Measurements from ENCODE around the gene HOXD3. TPM values are rescaled to one million over a fixed set of nuclear protein-coding genes. Genes with fewer than 3 reads are reported as not detected.

HOXD3 gene
- polyA plus RNA-seq, 6 donors from 2014 or later = not detected

GRCh38 chr2:176177580-176178037 is 20.5 kb downstream of the HOXD3 start:
- Mint-ChIP-seq H3K4me1 (peaks cover 3 to 16% (median 13%) of the 10 kb centered on the region in 3 donors), H3K36me3 (no peaks in the 10 kb centered on the region), H3K27me3 (peaks cover 74 to 87% (median 78%) of the 10 kb centered on the region in 3 donors), H3K27ac (peak overlapping the region in 1 of 6 donors; percentile 60), H3K9me3 (peaks cover 0 to 5% (median 0%) of the 10 kb centered on the region in 7 donors), H3K4me3 (peak overlapping the region in 2 of 8 donors; percentile 26 to 30)
- ATAC-seq (ENCODE audit: low read depth in 2 of 2) = no peak
- DNase-seq = no peak

DNA sequence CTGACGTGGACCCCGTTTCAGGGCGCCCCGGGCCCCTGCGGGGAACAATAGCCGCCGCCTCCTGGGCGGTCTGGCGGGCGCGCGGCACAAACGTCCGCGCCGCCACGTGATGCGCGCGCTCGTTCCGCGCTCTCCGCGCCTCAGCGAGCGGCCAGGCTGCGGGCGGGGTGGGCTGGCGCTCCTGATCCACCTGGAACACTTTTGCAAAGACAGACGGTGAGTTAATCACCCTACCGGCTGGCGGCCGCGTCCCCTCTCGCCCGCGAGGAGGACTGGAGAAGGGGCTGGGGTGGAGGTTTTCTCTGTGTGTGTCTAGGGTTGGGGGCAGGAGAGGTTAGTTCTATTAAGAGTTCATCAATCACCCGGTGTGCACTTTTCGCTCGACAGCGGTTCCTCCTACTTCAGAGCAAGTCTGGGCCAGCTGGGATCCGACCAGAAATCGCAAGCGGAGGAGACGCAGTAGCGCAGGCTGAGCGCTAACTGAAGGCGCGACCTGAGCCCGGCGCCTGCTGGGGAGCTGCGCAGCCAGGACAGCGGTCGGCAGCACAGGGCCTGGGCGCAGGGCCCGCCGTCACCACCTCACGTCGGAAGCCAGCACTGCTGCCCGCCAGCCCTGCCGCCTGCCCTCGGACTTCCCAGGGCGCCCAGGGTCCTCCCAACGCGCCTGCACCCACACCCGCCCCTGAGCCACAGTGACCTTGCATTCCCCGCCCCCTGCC is 21.1 kb downstream of the HOXD3 start:
- DNase-seq = no peak
- H3K27ac Mint-ChIP-seq = no peak overlapping the region
- H3K36me3 Mint-ChIP-seq = no peaks in the 10 kb centered on the region
- H3K4me3 Mint-ChIP-seq = peak overlapping the region in 3 of 8 donors; percentile 20 to 66 (median 33)
- H3K27me3 Mint-ChIP-seq = peaks cover 71 to 89% (median 78%) of the 10 kb centered on the region in 3 donors
- ATAC-seq (ENCODE audit: low read depth in 2 of 2) = no peak
- H3K9me3 Mint-ChIP-seq = peaks cover 0 to 5% (median 0%) of the 10 kb centered on the region in 7 donors
- H3K4me1 Mint-ChIP-seq = peaks cover 3 to 15% (median 13%) of the 10 kb centered on the region in 3 donors

- DNase-seq (no peak), ATAC-seq (ENCODE audit: low read depth in 2 of 2) (no peak)
- Mint-ChIP-seq H3K27me3 (peaks cover 70 to 93% (median 81%) of the 10 kb centered on the region in 3 donors), H3K9me3 (peaks cover 0 to 5% (median 0%) of the 10 kb centered on the region in 7 donors), H3K27ac (no peak overlapping the region), H3K4me1 (peaks cover 3 to 15% (median 13%) of the 10 kb centered on the region in 3 donors), H3K36me3 (no peaks in the 10 kb centered on the region), H3K4me3 (peak overlapping the region in 2 of 8 donors; percentile 33 to 66)
Observed at GRCh38 chr2:176178757-176179295, 21.7 kb downstream of the HOXD3 start.

GRCh38 chr2:176181551-176181950 is 24.4 kb downstream of the HOXD3 start:
- Mint-ChIP-seq H3K36me3 (no peaks in the 10 kb centered on the region), H3K9me3 (peaks cover 0 to 4% (median 2%) of the 10 kb centered on the region in 7 donors), H3K27ac (no peak overlapping the region), H3K4me3 (no peak overlapping the region), H3K4me1 (peaks cover 0 to 8% (median 1%) of the 10 kb centered on the region in 3 donors), H3K27me3 (peaks cover 71 to 90% (median 85%) of the 10 kb centered on the region in 3 donors)
- DNase-seq = no peak
- no peak for ATAC-seq (ENCODE audit: low read depth in 2 of 2)

- peaks cover 0 to 10% (median 2%) of the 10 kb centered on the region in 7 donors for H3K9me3 Mint-ChIP-seq
- H3K27ac Mint-ChIP-seq = no peak overlapping the region
- H3K27me3 Mint-ChIP-seq = peaks cover 69 to 89% (median 85%) of the 10 kb centered on the region in 3 donors
- H3K4me3 Mint-ChIP-seq = no peak overlapping the region
- no peak for ATAC-seq (ENCODE audit: low read depth in 2 of 2)
- peaks cover 5 to 15% (median 6%) of the 10 kb centered on the region in 3 donors for H3K4me1 Mint-ChIP-seq
- H3K36me3 Mint-ChIP-seq = no peaks in the 10 kb centered on the region
- no peak for DNase-seq
Observed at GRCh38 chr2:176182671-176183070, 25.6 kb downstream of the HOXD3 start.

DNA sequence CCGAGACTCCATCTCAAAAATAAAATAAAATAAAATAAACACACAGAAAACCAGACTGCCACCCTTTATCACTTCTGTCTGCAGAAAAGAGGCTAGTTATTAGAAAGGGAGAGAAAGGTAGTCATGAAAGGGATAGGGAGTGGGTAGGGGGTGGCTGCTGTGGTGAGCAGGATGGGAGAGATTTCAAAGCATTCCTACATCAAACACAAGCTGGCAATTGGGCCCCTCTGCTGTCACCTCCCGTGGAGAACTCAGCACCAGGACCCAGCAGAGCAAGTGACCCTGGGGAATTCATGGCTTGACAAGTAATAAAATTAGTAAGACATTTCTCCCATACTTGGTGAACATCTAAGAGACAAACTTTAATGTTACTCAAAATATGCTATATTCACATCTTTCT is 27.6 kb downstream of the HOXD3 start:
- ATAC-seq (ENCODE audit: low read depth in 2 of 2) (no peak), DNase-seq (no peak)
- Mint-ChIP-seq H3K27me3 (peaks cover 62 to 83% (median 77%) of the 10 kb centered on the region in 3 donors), H3K4me1 (peaks cover 14 to 21% (median 17%) of the 10 kb centered on the region in 3 donors), H3K27ac (no peak overlapping the region), H3K9me3 (peaks cover 0 to 10% (median 0%) of the 10 kb centered on the region in 7 donors), H3K4me3 (no peak overlapping the region), H3K36me3 (no peaks in the 10 kb centered on the region)

DNA sequence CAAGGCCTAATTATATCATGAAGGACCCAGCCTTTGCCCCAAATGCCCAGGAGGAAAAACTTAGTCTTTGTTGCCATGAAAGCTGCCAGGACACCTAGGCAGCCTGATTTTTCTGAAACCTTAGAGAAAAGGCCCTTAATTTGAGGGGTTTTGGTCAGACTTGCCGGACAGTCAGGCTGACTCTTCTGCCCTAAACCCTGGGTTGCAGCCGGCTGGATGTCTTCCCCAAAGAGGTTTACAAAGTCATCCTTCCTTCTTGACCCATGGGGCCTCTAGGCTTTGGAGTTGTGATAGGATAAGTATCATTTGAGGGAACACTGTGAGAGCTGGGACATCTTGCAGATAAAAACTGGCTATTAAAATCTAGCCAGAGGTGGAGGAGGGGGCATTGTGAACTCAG is 28.9 kb downstream of the HOXD3 start:
- Mint-ChIP-seq H3K36me3 (no peaks in the 10 kb centered on the region), H3K4me1 (peaks cover 14 to 24% (median 22%) of the 10 kb centered on the region in 3 donors), H3K4me3 (peak overlapping the region in 3 of 8 donors; percentile 37 to 53 (median 40))

DNA sequence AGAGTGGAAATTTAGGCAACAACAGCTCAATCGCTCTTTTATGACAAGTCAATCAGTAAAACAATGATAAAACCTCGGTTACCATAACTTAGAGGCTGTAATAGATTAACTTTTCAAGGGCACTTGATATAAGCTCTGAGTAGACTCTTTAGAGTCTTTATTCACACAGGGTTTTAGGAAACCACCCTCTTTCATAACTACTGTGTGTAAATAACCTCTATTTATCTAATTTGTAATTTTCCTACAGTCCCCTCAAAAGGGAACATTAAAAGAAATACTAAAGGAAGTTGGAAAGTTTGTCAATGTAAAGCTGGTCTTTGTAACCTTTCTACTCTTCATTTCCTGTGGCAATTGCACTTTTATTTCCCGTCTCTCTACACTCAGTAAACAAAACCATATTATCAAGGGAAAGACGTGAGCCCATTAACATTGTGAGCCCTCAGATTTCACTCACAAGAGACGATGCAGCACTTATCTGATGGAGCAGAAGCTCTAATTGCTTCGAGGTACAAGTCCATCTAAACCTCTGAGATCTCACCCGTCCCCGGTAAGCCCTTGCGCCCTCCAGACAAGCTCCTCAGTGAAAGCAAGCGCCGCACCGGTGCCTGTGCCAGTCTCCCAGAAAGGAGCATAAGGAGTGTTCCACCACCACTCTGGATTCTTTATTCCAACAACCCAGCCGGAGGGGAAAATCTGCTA is 30.2 kb downstream of the HOXD3 start:
- Mint-ChIP-seq H3K27me3 (peaks cover 51 to 81% (median 71%) of the 10 kb centered on the region in 3 donors), H3K4me1 (peaks cover 14 to 24% (median 22%) of the 10 kb centered on the region in 3 donors), H3K27ac (no peak overlapping the region), H3K4me3 (peak overlapping the region; percentile 81 to 93 (median 89)), H3K9me3 (peaks cover 0 to 10% (median 0%) of the 10 kb centered on the region in 7 donors), H3K36me3 (no peaks in the 10 kb centered on the region)
- DNase-seq (no peak), ATAC-seq (ENCODE audit: low read depth in 2 of 2) (peak in 1 of 2 donors; percentile 16)

More for the DNA sequence above, 28.9 kb downstream of the HOXD3 start:
- Mint-ChIP-seq H3K9me3 (peaks cover 0 to 10% (median 0%) of the 10 kb centered on the region in 7 donors), H3K27me3 (peaks cover 57 to 80% (median 69%) of the 10 kb centered on the region in 3 donors), H3K27ac (no peak overlapping the region)
- DNase-seq (no peak), ATAC-seq (ENCODE audit: low read depth in 2 of 2) (no peak)

DNA sequence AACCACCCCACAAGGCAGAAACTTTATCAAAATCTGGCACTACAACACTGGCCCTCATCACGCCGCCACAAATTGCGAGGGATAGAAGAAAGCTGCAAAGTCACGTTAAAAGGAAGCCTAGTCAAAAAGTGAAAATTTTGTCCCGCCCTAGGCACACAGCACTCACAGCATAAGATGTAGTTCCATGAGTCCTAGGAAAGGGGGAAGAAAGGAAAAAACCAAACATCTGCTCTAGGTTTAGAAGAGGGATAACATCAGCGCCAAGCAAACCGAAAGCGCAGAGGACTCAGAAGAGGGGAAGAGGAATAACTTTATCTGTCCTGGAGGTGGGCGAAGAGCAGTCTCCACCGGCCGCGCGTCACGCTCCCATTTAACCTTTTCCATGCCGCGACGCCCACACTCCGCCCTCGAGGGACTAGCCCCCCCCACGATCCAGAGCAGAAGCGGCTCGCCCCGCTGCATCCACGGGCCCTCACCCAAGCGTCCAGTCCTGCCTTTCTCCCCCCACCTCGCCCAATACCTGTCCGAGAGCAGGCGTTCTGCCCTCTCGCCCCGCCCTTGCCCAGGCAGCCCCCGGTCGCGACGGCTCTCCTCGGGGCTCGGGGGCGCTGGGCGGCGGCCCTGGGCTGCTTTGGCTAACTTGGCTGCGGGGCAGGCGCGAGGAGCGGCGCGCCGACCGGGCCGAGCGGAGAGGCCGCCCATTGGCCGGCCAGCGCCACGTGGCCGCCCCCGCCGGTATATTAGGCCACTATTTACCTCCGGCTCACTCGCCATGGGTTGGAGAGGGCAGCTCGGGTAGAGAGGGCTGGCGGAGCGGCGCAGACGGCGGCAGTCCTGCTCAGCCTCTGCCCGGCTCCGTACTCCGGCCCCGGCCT is 31.0 kb downstream of the HOXD3 start, which contains the start of gene HOXD1:
Gene HOXD1 (plus strand): TSS at position 770 of the 875 bp plus-strand sequence. CDS start 134 bp downstream, outside the sequence.
- DNase-seq (no peak), ATAC-seq (ENCODE audit: low read depth in 2 of 2) (peak in 1 of 2 donors; percentile 20)
- H3K4me3 Mint-ChIP-seq = peak within 1 kb of the TSS; percentile 81 to 93 (median 89)
- H3K4me1 Mint-ChIP-seq = peaks cover 14 to 24% (median 22%) of the 10 kb centered on the region in 3 donors
- H3K27me3 Mint-ChIP-seq = peaks cover 54 to 81% (median 71%) of the 10 kb centered on the region in 3 donors
- H3K27ac Mint-ChIP-seq = peak within 1 kb of the TSS in 2 of 6 donors; percentile 39 to 75
- H3K36me3 Mint-ChIP-seq = no peaks in the 10 kb centered on the region
- H3K9me3 Mint-ChIP-seq = peaks cover 0 to 10% (median 0%) of the 10 kb centered on the region in 7 donors

- Mint-ChIP-seq H3K27ac (no peak overlapping the region), H3K36me3 (no peaks in the 10 kb centered on the region), H3K9me3 (peaks cover 0 to 10% (median 0%) of the 10 kb centered on the region in 7 donors), H3K4me3 (peak overlapping the region; percentile 40 to 85 (median 79)), H3K27me3 (peaks cover 53 to 77% (median 69%) of the 10 kb centered on the region in 3 donors), H3K4me1 (peaks cover 14 to 24% (median 22%) of the 10 kb centered on the region in 3 donors)
- peak; percentile 27 to 37 for ATAC-seq (ENCODE audit: low read depth in 2 of 2)
- no peak for DNase-seq
Observed at GRCh38 chr2:176188774-176189680, 31.9 kb downstream of the HOXD3 start.
